GF-D8 (cell line): ENCODE results near the gene TPD52L2.
A peak's percentile ranks its signal among the peaks of the same experiment; 100 is the strongest.
"Not testable (repeated sequence)": the region's sequence is repeated elsewhere in the genome, so short reads cannot be mapped to it uniquely, and the experiment has no call there.

Experiments used
- DNase-seq: peaks from one replicate; lab custom pipeline; 2025; lab: John Stamatoyannopoulos, UW

TPD52L2 gene

GRCh38 chr20:63835021-63835858 lies 29.8 kb upstream of the TPD52L2 start:
- DNase-seq, result no peak

DNA sequence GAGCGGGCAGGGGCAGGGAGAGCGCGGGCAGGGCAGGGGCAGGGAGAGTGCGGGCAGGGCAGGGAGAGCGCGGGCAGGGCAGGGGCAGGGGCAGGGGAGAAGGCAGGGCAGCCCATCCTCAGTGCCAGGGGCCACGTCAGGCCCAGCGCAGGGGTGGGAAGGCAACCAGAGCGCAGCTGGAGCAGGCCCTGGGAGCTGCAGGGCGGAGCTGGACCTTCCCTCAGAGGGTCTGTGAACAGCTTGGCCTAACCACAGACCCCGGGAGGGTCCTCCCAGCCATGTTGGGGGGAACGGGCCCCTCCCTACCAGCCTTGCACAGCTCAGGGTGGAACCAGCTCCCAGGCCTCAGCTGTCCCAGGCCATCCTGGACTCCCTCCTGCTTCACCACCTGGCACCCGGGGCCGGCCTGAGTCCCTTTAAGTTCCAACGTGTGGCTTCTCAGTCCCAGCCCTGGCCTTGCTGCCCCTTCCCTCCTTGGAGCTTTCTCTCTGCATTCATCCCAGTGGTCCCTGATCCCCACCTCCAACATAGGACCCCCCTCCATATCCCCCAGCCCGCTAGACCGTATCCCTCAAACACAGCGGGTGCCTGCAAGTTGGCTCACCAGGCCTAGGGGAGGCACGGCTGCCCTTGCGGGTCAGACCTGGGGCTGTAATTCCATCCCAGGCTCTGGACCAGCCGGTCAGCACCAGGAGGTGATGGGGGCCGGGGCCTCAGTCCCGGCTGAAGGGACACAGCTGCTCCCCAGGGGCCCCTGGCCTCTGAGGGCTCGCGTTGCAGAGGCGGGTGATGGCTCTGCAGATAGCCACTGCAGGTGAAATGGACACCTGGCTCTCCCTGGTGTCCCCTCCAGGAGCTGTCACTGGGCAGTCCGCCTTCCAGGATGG lies 28.4 kb upstream of the TPD52L2 start:
- no peak for DNase-seq

DNA sequence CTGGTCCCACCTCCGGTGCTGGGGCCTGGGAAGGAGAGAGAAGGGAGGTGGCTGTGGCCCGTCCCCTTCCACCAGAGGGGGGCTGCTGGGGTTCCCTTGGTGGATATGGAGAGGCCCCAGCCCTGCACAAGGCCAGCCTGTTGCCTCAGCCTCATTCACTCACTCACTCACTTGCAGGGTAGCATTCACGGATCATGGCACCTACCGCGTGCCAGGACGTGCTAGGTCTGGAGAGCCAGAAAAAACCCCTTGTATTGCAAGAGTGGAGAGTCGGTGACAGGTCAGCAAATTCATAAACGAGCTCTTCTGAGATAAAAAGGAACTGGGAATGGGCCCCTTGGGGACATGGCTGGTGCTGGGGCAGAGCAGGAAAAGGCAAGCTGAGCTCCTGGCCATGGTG lies 27.6 kb upstream of the TPD52L2 start:
- DNase-seq, result no peak

- DNase-seq, result no peak
Measured at GRCh38 chr20:63839620-63840019, 25.4 kb upstream of the TPD52L2 start.

DNA sequence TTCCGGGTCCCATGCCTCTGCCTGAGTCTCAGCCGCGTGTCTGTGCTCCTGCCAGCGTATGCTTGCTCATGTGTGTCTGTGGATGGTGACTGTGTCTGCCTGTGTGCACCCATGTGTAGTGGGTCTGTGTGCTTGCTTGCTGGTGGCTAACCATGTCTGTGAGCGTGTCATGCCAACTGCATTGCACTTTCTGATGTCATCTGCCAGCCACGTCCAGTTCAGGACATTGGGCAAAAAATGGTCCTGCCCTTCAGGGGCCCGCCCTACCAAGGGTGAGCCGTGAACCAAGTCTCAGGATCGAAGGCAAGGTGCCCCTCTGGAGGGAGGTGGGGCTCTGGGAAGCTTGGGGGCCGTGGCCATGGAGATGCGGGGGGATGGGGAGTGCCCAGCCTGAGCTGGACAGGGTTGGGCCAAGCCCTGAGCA lies 24.7 kb upstream of the TPD52L2 start:
- no peak for DNase-seq

DNA sequence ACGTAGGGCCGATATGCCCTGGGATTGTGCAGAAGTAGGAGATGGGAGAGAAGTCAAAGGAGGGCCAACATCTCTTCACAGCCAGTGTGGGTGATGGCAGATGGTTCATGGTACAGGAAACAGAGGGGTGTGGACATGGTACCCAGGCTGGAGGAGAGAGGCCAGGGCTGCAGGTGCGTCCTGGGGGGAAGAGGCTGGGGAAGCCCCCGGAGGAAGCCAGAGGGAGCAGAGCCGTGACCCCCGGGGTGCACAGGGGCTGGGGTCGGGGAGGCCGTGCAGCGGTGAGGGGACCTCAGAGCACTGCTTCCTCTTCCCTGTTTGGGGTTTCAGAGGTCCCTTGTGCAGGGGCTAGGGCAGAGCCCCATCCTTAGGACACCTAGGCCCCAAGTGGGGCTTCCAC lies 22.8 kb upstream of the TPD52L2 start:
- DNase-seq, result no peak

- no peak for DNase-seq
Measured at GRCh38 chr20:63843222-63843621, 21.8 kb upstream of the TPD52L2 start.

- no peak for DNase-seq
Measured at GRCh38 chr20:63843778-63844177, 21.3 kb upstream of the TPD52L2 start.

- DNase-seq, result no peak
Measured at GRCh38 chr20:63844511-63844991, 20.5 kb upstream of the TPD52L2 start.

DNA sequence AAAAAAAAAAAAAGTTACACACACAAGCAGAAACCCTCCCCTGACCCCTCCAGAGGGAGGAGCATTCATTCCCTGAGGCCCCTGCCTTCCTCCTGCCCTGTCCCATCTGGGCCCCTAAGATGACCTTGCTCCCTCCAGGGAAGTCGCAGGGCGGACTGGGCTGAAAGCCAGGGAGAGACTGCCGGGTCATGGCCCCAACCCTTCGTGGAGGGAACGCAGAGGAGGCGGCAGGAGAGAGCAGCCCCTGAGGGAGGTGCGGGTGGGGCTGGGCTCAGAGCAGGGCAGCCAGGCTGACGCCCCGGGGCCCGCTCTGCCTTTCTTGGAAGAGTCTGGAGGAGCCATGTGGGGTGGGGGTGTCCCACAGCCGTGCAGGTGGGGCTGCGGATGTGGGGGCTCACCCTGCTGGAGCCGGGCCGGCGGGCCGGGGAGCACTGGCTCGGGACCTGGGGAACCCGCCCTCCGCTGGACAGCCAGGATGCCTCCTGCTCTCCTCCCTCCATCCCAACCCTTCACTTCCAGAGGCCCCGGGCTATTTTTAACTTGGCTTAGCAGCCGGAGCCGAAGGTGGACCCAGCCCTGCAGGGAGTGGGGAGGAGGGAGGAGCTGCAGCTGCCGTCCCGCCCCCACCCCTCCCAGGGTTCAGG lies 18.8 kb upstream of the TPD52L2 start:
- peak; percentile 5 for DNase-seq

- DNase-seq, result no peak
Measured at GRCh38 chr20:63846888-63847236, 18.2 kb upstream of the TPD52L2 start.

DNA sequence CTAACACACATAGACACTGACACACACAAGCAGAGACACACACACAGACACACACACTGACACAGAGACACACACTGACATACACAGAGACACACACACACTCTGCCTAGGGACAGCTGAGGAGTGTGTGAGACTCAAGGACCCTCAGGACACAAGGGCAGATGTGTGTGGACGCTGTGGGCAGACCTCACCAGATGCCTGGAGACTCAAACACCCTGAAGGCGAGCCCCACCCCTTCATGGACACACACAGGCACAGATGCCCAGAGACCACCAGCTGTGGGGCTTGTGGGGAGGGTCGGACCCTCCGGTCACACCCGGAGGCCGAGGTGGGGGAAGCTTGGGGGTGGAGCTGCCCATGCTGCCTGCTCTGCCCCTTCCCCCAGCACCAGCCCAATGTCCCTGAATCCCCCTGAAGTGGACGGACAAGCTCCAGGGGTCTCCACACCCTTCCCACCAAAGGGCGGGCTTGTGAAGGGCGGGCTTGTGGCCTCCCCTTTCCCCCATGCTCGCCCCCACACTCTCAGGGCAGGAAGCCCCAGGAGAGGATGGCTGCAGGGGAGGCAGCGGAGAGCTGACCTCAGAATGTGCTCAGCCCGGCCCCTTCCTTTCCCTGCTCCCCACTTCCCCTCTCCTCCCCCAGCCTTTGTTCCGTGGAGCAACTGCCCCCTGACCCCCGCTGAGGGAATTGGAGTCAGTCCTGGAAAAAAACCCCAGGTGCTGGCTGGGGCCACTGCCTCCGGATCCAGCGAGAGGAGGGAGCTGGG lies 17.6 kb upstream of the TPD52L2 start:
- DNase-seq, result peak; percentile 44

DNA sequence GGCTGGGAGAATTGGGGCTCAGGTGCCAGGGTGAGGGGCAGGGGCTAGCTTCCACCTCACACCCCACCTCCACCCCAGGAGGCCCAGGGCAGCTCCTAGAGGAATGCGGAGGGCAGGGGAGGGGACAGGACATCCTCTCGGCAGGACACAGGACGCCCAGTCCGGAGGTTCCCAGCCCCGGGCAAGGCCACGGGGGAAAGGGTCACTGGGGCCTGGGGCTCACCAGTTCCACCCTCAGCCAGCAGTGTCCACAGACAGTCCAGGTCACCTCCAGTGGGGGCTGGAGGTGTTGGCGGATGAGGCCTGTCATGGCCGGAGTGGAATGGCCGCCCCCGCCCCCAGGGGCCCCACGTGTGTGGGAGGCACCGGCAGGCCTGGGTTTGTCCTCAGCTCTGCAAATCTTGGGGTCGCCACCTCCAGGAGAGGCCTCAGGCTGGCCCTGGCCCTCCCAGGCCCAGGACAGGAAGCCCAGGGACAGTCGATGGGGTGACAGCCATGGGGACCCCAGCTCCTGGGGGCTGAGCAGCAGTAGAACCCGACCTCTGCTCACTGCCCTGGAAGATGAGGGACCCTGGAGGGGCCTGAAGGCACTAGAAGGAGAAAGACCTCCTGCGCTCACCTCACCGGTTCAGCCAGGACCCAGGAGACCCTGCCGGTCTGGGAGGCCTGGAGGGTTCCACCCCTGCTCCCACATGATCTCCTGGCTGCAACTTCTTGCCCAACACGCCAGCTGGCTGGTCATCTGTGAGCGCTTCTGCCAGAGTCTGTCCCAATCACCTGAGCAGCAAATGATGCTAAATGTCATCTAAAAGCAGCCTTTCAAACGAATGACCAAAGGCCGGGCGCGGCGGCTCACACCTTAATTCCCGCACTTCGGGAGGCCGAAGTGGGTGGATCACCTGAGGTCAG lies 16.8 kb upstream of the TPD52L2 start:
- no peak for DNase-seq

- DNase-seq, result no peak
Measured at GRCh38 chr20:63850689-63851547, 14.2 kb upstream of the TPD52L2 start.

DNA sequence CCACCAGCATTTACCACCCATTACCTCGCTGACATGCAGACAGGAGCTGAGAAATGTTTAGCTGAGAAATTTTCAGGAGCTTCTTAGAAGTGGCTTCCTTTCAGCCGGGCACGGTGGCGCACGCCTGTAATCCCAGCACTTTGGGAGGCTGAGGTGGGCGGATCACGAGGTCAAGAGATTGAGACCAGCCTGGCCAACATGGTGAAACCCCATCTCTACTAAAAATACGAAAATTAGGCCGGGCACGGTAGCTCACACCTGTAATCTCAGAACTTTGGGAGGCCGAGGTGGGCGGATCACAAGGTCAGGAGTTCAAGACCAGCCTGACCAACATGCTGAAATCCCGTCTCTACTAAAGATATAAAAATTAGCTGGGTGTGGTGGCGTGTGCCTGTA lies 13.5 kb upstream of the TPD52L2 start:
- DNase-seq, result not testable (repeated sequence)

DNA sequence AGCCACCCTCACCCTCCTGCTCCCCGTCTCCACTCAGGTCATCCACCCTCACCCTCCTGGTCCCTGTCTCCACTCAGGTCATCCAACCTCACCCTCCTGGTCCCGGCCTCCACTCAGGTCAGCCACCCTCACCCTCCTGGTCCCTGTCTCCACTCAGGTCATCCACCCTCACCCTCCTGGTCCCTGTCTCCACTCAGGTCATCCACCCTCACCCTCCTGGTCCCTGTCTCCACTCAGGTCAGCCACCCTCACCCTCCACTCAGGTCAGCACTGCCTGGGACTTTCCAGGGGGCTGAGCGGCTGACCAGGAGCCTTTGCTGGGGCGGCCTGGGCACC lies 11.4 kb upstream of the TPD52L2 start:
- DNase-seq, result not testable (repeated sequence)

GRCh38 chr20:63854069-63854765 lies 10.9 kb upstream of the TPD52L2 start:
- DNase-seq, result no peak

DNA sequence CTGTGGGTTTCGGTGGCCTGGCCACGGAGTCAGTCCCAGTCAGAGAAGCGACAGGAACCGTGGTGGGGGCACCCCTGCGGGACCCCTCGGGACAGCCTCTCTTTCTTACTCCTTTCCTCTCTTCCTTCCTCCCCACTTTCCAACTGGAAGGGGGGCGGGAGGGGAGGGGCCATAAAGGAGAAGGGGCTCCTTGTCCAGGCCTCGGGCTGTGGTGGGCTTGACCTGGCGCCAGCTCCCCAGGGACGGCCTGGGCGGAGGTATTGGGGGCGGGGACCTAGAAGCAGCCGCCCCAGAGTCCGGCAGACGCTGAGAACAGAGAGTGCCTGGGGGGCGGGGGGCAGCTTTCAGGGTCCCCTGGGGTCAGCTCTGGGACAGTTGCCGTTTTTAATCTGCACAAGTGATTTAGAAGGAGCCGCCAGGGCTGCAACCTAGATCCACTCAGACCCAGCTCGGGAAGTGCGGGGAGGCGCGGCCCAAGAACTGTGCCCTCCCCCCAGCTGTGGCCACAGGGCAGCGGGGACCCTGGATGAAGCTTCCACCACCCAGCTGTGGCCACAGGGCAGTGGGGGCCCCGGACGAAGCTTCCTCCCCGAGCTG lies 10.2 kb upstream of the TPD52L2 start:
- DNase-seq, result no peak
